ENCODE measurements around the gene FOXL2NB. TPM values are rescaled to one million over a fixed set of nuclear protein-coding genes. Genes with fewer than 3 reads are reported as not detected.
A peak's percentile ranks its signal among the peaks of the same experiment; 100 is the strongest.

FOXL2NB gene
- polyA plus RNA-seq (2013, experiment 1 of 2) = not detected
- polyA plus RNA-seq (2013, experiment 2 of 2) = 0.04 TPM

- peak; percentile 47 for DNase-seq
- no peak within 1 kb of the TSS for H4K8ac ChIP-seq (ENCODE audit: low read length)
- H2BK12ac ChIP-seq (ENCODE audit: low read length in 2 of 2) = no peak within 1 kb of the TSS
- H3K4me3 ChIP-seq (ENCODE audit: insufficient read depth in 1 of 2, low read depth in 1 of 2, low read length in 2 of 2) = peak within 1 kb of the TSS; percentile 48 to 59
- peaks cover 46% of the 10 kb centered on the region for H3K4me1 ChIP-seq (ENCODE audit: control insufficient read depth, insufficient read depth, low read depth, low read length)
- H3K14ac ChIP-seq (ENCODE audit: low read length in 2 of 2) = no peak within 1 kb of the TSS
- H3K4ac ChIP-seq (ENCODE audit: low read depth in 1 of 2, low read length in 2 of 2) = no peak within 1 kb of the TSS
- H3K4me2 ChIP-seq (ENCODE audit: low read length, poor library complexity, severe bottlenecking) = peak within 1 kb of the TSS; percentile 70
- 2% methylated on average over 77 of the region's 78 CpGs for WGBS
- no peak within 1 kb of the TSS for H2BK5ac ChIP-seq (ENCODE audit: low read depth, low read length, poor library complexity, severe bottlenecking)
- no peak within 1 kb of the TSS for H3K18ac ChIP-seq (ENCODE audit: low read depth in 1 of 2, low read length in 2 of 2)
- H3K36me3 ChIP-seq (ENCODE audit: control insufficient read depth in 1 of 2, insufficient read depth in 2 of 2, low read depth in 1 of 2, low read length in 2 of 2) = peaks cover 0 to 3% of the 10 kb centered on the region in 2 experiments
- no peak within 1 kb of the TSS for H3K27ac ChIP-seq (ENCODE audit: low read length, poor library complexity, severe bottlenecking)
- no peak within 1 kb of the TSS for H3K9ac ChIP-seq (ENCODE audit: low read length)
- H2BK15ac ChIP-seq (ENCODE audit: low read depth, poor library complexity, severe bottlenecking) = no peak within 1 kb of the TSS
- H3K23ac ChIP-seq (ENCODE audit: low read length in 2 of 2) = peak within 1 kb of the TSS in 1 of 2 experiments; percentile 32
- H2BK120ac ChIP-seq (ENCODE audit: low read depth, low read length) = no peak within 1 kb of the TSS
- peaks cover 92 to 97% of the 10 kb centered on the region in 2 experiments for H3K27me3 ChIP-seq (ENCODE audit: control insufficient read depth in 1 of 2, insufficient read depth in 1 of 2, low read length in 2 of 2)
- H4K91ac ChIP-seq (ENCODE audit: low read length) = no peak within 1 kb of the TSS
- H2AK5ac ChIP-seq (ENCODE audit: low read length, severe bottlenecking) = no peak within 1 kb of the TSS
- H2AFZ ChIP-seq (ENCODE audit: low read depth, low read length) = no peak within 1 kb of the TSS
- no peaks in the 10 kb centered on the region for H3K9me3 ChIP-seq (ENCODE audit: control insufficient read depth, low read length)
- no peaks in the 10 kb centered on the region for H3K79me1 ChIP-seq (replicated peaks; ENCODE audit: low read length, poor library complexity, severe bottlenecking)
Observed at GRCh38 chr3:138946663-138947494, at the start of gene FOXL2NB, which contains the start of gene FOXL2. Gene FOXL2NB, plus strand, starts transcription at chr3:138947217. Its CDS starts 148 bp downstream, at chr3:138947365. Gene FOXL2, minus strand, starts transcription at chr3:138947137. Its CDS starts 415 bp downstream, at chr3:138946722.

DNA sequence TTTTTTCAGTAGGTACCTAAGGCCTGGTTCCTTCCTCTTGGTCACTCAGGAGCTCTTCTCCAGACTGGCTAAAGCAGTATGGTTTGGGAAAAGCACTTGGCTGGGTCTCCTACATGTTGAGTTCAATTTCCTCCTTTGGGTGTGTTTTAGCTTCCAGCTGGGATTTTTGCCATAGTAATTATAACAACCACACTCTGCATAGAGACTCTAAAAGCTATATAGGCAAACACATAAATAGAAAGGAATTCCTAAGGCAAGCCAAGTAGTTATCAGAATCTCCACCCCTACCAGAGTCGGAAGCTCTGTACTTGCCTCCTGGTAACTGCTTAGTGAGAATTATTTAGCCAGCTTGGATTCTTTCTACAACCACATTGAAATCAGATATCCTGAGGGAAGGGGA is 48.7 kb upstream of the FOXL2NB start:
- Histone ChIP-seq H3K4me3 (ENCODE audit: insufficient read depth in 1 of 2, low read depth in 1 of 2, low read length in 2 of 2) (no peak overlapping the region), H2AFZ (ENCODE audit: low read depth, low read length) (no peak overlapping the region), H2BK120ac (ENCODE audit: low read depth, low read length) (no peak overlapping the region), H3K4me1 (ENCODE audit: control insufficient read depth, insufficient read depth, low read depth, low read length) (peaks cover 4% of the 10 kb centered on the region), H3K9ac (ENCODE audit: low read length) (no peak overlapping the region), H3K4ac (ENCODE audit: low read depth in 1 of 2, low read length in 2 of 2) (no peak overlapping the region), H3K14ac (ENCODE audit: low read length in 2 of 2) (no peak overlapping the region), H3K9me3 (ENCODE audit: control insufficient read depth, low read length) (no peaks in the 10 kb centered on the region), H3K18ac (ENCODE audit: low read depth in 1 of 2, low read length in 2 of 2) (no peak overlapping the region), H3K23ac (ENCODE audit: low read length in 2 of 2) (no peak overlapping the region), H2BK5ac (ENCODE audit: low read depth, low read length, poor library complexity, severe bottlenecking) (no peak overlapping the region), H2AK5ac (ENCODE audit: low read length, severe bottlenecking) (no peak overlapping the region), H3K36me3 (ENCODE audit: control insufficient read depth in 1 of 2, insufficient read depth in 2 of 2, low read depth in 1 of 2, low read length in 2 of 2) (no peaks in the 10 kb centered on the region), H4K91ac (ENCODE audit: low read length) (no peak overlapping the region), H4K8ac (ENCODE audit: low read length) (no peak overlapping the region), H3K27ac (ENCODE audit: low read length, poor library complexity, severe bottlenecking) (no peak overlapping the region), H2BK15ac (ENCODE audit: low read depth, poor library complexity, severe bottlenecking) (no peak overlapping the region), H3K79me1 (replicated peaks; ENCODE audit: low read length, poor library complexity, severe bottlenecking) (no peaks in the 10 kb centered on the region), H3K27me3 (ENCODE audit: control insufficient read depth in 1 of 2, insufficient read depth in 1 of 2, low read length in 2 of 2) (no peaks in the 10 kb centered on the region), H3K4me2 (ENCODE audit: low read length, poor library complexity, severe bottlenecking) (no peak overlapping the region), H2BK12ac (ENCODE audit: low read length in 2 of 2) (no peak overlapping the region)
- no peak for DNase-seq
- no CpG with 5 or more reads among the region's 1 CpG for WGBS

GRCh38 chr3:138898708-138899107 is 48.3 kb upstream of the FOXL2NB start:
- no peaks in the 10 kb centered on the region for H3K36me3 ChIP-seq (ENCODE audit: control insufficient read depth in 1 of 2, insufficient read depth in 2 of 2, low read depth in 1 of 2, low read length in 2 of 2)
- no peak overlapping the region for H2BK120ac ChIP-seq (ENCODE audit: low read depth, low read length)

GRCh38 chr3:138899351-138899991 is 47.5 kb upstream of the FOXL2NB start:
- no peak overlapping the region for H2BK120ac ChIP-seq (ENCODE audit: low read depth, low read length)
- no peak overlapping the region for H3K4me2 ChIP-seq (ENCODE audit: low read length, poor library complexity, severe bottlenecking)
- H3K9ac ChIP-seq (ENCODE audit: low read length) = no peak overlapping the region

More at GRCh38 chr3:138898708-138899107, 48.3 kb upstream of the FOXL2NB start:
- H3K4ac ChIP-seq (ENCODE audit: low read depth in 1 of 2, low read length in 2 of 2) = no peak overlapping the region
- no peak overlapping the region for H4K8ac ChIP-seq (ENCODE audit: low read length)
- peaks cover 4% of the 10 kb centered on the region for H3K4me1 ChIP-seq (ENCODE audit: control insufficient read depth, insufficient read depth, low read depth, low read length)
- H2BK12ac ChIP-seq (ENCODE audit: low read length in 2 of 2) = no peak overlapping the region
- H3K27me3 ChIP-seq (ENCODE audit: control insufficient read depth in 1 of 2, insufficient read depth in 1 of 2, low read length in 2 of 2) = no peaks in the 10 kb centered on the region
- H3K4me3 ChIP-seq (ENCODE audit: insufficient read depth in 1 of 2, low read depth in 1 of 2, low read length in 2 of 2) = no peak overlapping the region
- no peak overlapping the region for H2BK15ac ChIP-seq (ENCODE audit: low read depth, poor library complexity, severe bottlenecking)
- DNase-seq = no peak
- H2BK5ac ChIP-seq (ENCODE audit: low read depth, low read length, poor library complexity, severe bottlenecking) = no peak overlapping the region
- H3K14ac ChIP-seq (ENCODE audit: low read length in 2 of 2) = no peak overlapping the region
- no peak overlapping the region for H3K18ac ChIP-seq (ENCODE audit: low read depth in 1 of 2, low read length in 2 of 2)
- no peak overlapping the region for H3K27ac ChIP-seq (ENCODE audit: low read length, poor library complexity, severe bottlenecking)
- no peak overlapping the region for H3K23ac ChIP-seq (ENCODE audit: low read length in 2 of 2)
- H3K4me2 ChIP-seq (ENCODE audit: low read length, poor library complexity, severe bottlenecking) = no peak overlapping the region
- H3K9ac ChIP-seq (ENCODE audit: low read length) = no peak overlapping the region
- no peak overlapping the region for H2AK5ac ChIP-seq (ENCODE audit: low read length, severe bottlenecking)
- H3K79me1 ChIP-seq (replicated peaks; ENCODE audit: low read length, poor library complexity, severe bottlenecking) = no peaks in the 10 kb centered on the region
- no peaks in the 10 kb centered on the region for H3K9me3 ChIP-seq (ENCODE audit: control insufficient read depth, low read length)
- no peak overlapping the region for H4K91ac ChIP-seq (ENCODE audit: low read length)
- H2AFZ ChIP-seq (ENCODE audit: low read depth, low read length) = no peak overlapping the region

More at GRCh38 chr3:138899351-138899991, 47.5 kb upstream of the FOXL2NB start:
- no peaks in the 10 kb centered on the region for H3K9me3 ChIP-seq (ENCODE audit: control insufficient read depth, low read length)
- no peak overlapping the region for H3K18ac ChIP-seq (ENCODE audit: low read depth in 1 of 2, low read length in 2 of 2)
- no peaks in the 10 kb centered on the region for H3K36me3 ChIP-seq (ENCODE audit: control insufficient read depth in 1 of 2, insufficient read depth in 2 of 2, low read depth in 1 of 2, low read length in 2 of 2)
- no peak overlapping the region for H3K27ac ChIP-seq (ENCODE audit: low read length, poor library complexity, severe bottlenecking)
- H4K91ac ChIP-seq (ENCODE audit: low read length) = no peak overlapping the region
- no peak for DNase-seq
- H2BK5ac ChIP-seq (ENCODE audit: low read depth, low read length, poor library complexity, severe bottlenecking) = no peak overlapping the region
- H3K14ac ChIP-seq (ENCODE audit: low read length in 2 of 2) = no peak overlapping the region
- WGBS = 73% methylated on average over 5 of the region's 5 CpGs
- peaks cover 4% of the 10 kb centered on the region for H3K4me1 ChIP-seq (ENCODE audit: control insufficient read depth, insufficient read depth, low read depth, low read length)
- no peak overlapping the region for H2AFZ ChIP-seq (ENCODE audit: low read depth, low read length)
- H2AK5ac ChIP-seq (ENCODE audit: low read length, severe bottlenecking) = no peak overlapping the region
- H3K27me3 ChIP-seq (ENCODE audit: control insufficient read depth in 1 of 2, insufficient read depth in 1 of 2, low read length in 2 of 2) = no peaks in the 10 kb centered on the region
- H3K4ac ChIP-seq (ENCODE audit: low read depth in 1 of 2, low read length in 2 of 2) = no peak overlapping the region
- no peak overlapping the region for H2BK15ac ChIP-seq (ENCODE audit: low read depth, poor library complexity, severe bottlenecking)
- no peak overlapping the region for H3K23ac ChIP-seq (ENCODE audit: low read length in 2 of 2)
- H4K8ac ChIP-seq (ENCODE audit: low read length) = no peak overlapping the region
- no peaks in the 10 kb centered on the region for H3K79me1 ChIP-seq (replicated peaks; ENCODE audit: low read length, poor library complexity, severe bottlenecking)
- no peak overlapping the region for H3K4me3 ChIP-seq (ENCODE audit: insufficient read depth in 1 of 2, low read depth in 1 of 2, low read length in 2 of 2)
- H2BK12ac ChIP-seq (ENCODE audit: low read length in 2 of 2) = no peak overlapping the region

All from mesenchymal stem cell (in vitro differentiated cells and primary cell).